K562 (cell line): Measurements from ENCODE around the gene SERHL2. TPM values are rescaled to one million over a fixed set of nuclear protein-coding genes. Genes with fewer than 3 reads are reported as not detected.
A peak's percentile ranks its signal among the peaks of the same experiment; 100 is the strongest.

Experiments used
- ATF1 ChIP-seq, 2 experiments: fragments of 450-650 bp in 1 of 2; IDR thresholded peaks; 2 replicates each; pipeline ENCODE4 v1.6.1; 2016; ENCODE audit warnings: missing compliant biosample characterization in 1 of 2, missing genetic modification characterization in 1 of 2
- BDP1 ChIP-seq: IDR thresholded peaks from 3 replicates; pipeline ENCODE4 v1.6.1; 2011; ENCODE audit not compliant: insufficient read length, insufficient read depth
- HNRNPLL ChIP-seq: fragments of 200-400 bp; formaldehyde crosslinking; IDR thresholded peaks from 2 replicates; pipeline ENCODE4 v1.6.1; 2017; ENCODE audit warnings: low read length, low read depth, mild to moderate bottlenecking; ENCODE audit not compliant: poor library complexity, severe bottlenecking
- MAZ ChIP-seq, 2 experiments: fragments of 450-650 bp in 1 of 2; sonication (generic) in 1 of 2; formaldehyde crosslinking; IDR thresholded peaks in 1 of 2; conservative IDR thresholded peaks in 1 of 2; 2 replicates each; pipeline versions ENCODE4 v1.4.0 to v1.5.0; 2020; ENCODE audit warnings: mild to moderate bottlenecking in 1 of 2, missing genetic modification reagents in 1 of 2
- MYC ChIP-seq, 2 experiments: fragments of 250-450 bp in 1 of 2; sonication (Bioruptor Pico) in 1 of 2; IDR thresholded peaks; 2 replicates each; pipeline versions ENCODE4 v1.5.1 to v1.6.1; 2012 to 2021; ENCODE audit warnings: low read depth in 2 of 2, borderline replicate concordance in 1 of 2, improper control_type of control experiment in 1 of 2, low read length in 1 of 2, mild to moderate bottlenecking in 1 of 2, moderate library complexity in 1 of 2
- PRPF4 ChIP-seq: fragments of 200-400 bp; formaldehyde crosslinking; IDR thresholded peaks from one replicate; pipeline ENCODE4 v1.6.1; 2017; ENCODE audit warnings: low read length, low read depth, mild to moderate bottlenecking; ENCODE audit not compliant: insufficient read depth, poor library complexity, severe bottlenecking
- PTTG1 ChIP-seq: fragments of 450-650 bp; IDR thresholded peaks from 2 replicates; pipeline ENCODE4 v1.6.1; 2016; ENCODE audit warnings: low read depth, mild to moderate bottlenecking, missing genetic modification characterization, missing compliant biosample characterization
- SMC3 ChIP-seq: conservative IDR thresholded peaks from 2 replicates; pipeline ENCODE4 v1.6.1; 2011; ENCODE audit warnings: low read depth, low read length, improper control_type of control experiment; ENCODE audit not compliant: insufficient read depth
- STAG1 ChIP-seq: sonication (generic); formaldehyde crosslinking; IDR thresholded peaks from 2 replicates; pipeline ENCODE4 v1.5.0; 2020; ENCODE audit warnings: missing genetic modification reagents, borderline replicate concordance
- ZBTB17 ChIP-seq: fragments of 450-650 bp; formaldehyde crosslinking; IDR thresholded peaks from 2 replicates; pipeline ENCODE4 v1.4.0; 2020; ENCODE audit warnings: mild to moderate bottlenecking
- ZNF57 ChIP-seq: fragments of 450-650 bp; formaldehyde crosslinking; IDR thresholded peaks from 2 replicates; pipeline ENCODE4 v1.4.0; 2020; ENCODE audit warnings: mild to moderate bottlenecking, moderate library complexity
- ZNF79 ChIP-seq: fragments of 250-450 bp; sonication (Bioruptor Pico); IDR thresholded peaks from 2 replicates; pipeline ENCODE4 v1.4.0; 2020; ENCODE audit warnings: low read depth, mild to moderate bottlenecking, moderate library complexity
- polyA plus RNA-seq, 8 experiments: library from polyadenylated mRNA; depleted of rRNA in 4 of 8; stranded (reverse) in 5 of 8; unstranded in 3 of 8; fragments of >200 nt; fragmentation: Nextera tagmentation in 2 of 8; fragmentation: Illumina TruSeq in 1 of 8; extraction: Ambion mirVana in 2 of 8; extraction: Trizol in 1 of 8; gene quantifications; 2 replicates each; pipeline versions ENCODE4 v1.2.1 to v1.2.3, GENCODE V29; 2011 to 2014; ENCODE audit warnings: inconsistent platforms in 1 of 8, missing spikeins in 1 of 8
- total RNA-seq, 7 experiments: library from RNA; depleted of rRNA in 6 of 7; stranded (reverse); fragments of >200 nt in 6 of 7; fragmentation: Illumina TruSeq in 2 of 7; extraction: Trizol in 2 of 7; gene quantifications; 2 replicates each; pipeline versions ENCODE4 v1.2.1 to v1.2.3, GENCODE V29; 2011 to 2021; ENCODE audit warnings: low replicate concordance in 1 of 7
- TF ChIP-seq, protein P1 (sequence below): fragments of 250-450 bp; sonication (Bioruptor Pico); IDR thresholded peaks from 2 replicates; pipeline ENCODE4 v1.5.0; 2022; ENCODE audit warnings: mild to moderate bottlenecking
- TF ChIP-seq, protein P2 (sequence below): fragments of 450-650 bp; IDR thresholded peaks from one replicate; pipeline ENCODE4 v1.6.1; 2018; ENCODE audit warnings: mild to moderate bottlenecking, moderate library complexity; ENCODE audit not compliant: partially characterized antibody
- TF ChIP-seq, protein P3 (sequence below): fragments of 250-450 bp; sonication (Bioruptor Pico); IDR thresholded peaks from 2 replicates; pipeline ENCODE4 v1.9.0; 2021; ENCODE audit warnings: mild to moderate bottlenecking, inconsistent platforms
- TF ChIP-seq, protein P4 (sequence below): IDR thresholded peaks from 2 replicates; pipeline ENCODE4 v1.6.1; 2011; ENCODE audit warnings: borderline replicate concordance, low read depth, mild to moderate bottlenecking, moderate library complexity, low read length; ENCODE audit not compliant: insufficient read depth, poor library complexity, severe bottlenecking

SERHL2 gene
- total and polyA plus RNA-seq, 9 of the 15 experiments (the other 6 are each of a cell fraction or from before 2014, with no cell fraction given): 19.9 to 62.6 (median 25.2) TPM

DNA sequence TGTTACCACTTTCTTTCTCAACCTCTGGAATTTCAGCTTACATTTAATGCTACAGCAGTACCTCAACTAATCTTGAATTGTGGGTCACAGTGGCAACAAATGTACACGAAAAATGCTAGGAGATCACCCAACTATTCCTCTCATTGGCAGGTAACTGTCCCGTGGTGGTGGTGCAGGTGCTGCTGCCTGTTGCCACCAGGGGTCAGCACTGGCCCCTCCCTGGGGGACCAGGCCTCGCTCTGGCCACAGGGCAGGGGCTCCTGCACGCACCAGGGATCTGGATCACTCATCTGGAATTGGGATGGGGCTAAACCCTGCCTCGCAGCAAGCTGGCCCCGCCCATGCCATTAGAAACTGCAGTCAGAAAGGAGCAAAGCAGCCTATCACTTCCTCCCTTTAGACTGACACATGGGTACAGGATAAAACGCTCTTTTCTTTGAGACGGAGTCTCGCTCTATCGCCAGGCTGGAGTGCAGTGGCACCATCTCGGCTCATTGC, 67.8 kb downstream of the SERHL2 start (continued):
- TF ChIP-seq, protein P1, sequence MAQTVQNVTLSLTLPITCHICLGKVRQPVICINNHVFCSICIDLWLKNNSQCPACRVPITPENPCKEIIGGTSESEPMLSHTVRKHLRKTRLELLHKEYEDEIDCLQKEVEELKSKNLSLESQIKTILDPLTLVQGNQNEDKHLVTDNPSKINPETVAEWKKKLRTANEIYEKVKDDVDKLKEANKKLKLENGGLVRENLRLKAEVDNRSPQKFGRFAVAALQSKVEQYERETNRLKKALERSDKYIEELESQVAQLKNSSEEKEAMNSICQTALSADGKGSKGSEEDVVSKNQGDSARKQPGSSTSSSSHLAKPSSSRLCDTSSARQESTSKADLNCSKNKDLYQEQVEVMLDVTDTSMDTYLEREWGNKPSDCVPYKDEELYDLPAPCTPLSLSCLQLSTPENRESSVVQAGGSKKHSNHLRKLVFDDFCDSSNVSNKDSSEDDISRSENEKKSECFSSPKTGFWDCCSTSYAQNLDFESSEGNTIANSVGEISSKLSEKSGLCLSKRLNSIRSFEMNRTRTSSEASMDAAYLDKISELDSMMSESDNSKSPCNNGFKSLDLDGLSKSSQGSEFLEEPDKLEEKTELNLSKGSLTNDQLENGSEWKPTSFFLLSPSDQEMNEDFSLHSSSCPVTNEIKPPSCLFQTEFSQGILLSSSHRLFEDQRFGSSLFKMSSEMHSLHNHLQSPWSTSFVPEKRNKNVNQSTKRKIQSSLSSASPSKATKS (CRISPR knock-in tag): no peak
- no peak for TF ChIP-seq ZNF57 (CRISPR knock-in tag)
- TF ChIP-seq, protein P2, sequence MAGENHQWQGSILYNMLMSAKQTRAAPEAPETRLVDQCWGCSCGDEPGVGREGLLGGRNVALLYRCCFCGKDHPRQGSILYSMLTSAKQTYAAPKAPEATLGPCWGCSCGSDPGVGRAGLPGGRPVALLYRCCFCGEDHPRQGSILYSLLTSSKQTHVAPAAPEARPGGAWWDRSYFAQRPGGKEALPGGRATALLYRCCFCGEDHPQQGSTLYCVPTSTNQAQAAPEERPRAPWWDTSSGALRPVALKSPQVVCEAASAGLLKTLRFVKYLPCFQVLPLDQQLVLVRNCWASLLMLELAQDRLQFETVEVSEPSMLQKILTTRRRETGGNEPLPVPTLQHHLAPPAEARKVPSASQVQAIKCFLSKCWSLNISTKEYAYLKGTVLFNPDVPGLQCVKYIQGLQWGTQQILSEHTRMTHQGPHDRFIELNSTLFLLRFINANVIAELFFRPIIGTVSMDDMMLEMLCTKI: no peak
- TF ChIP-seq MAZ (CRISPR knock-in tag; conservative IDR thresholded peaks at IDR 0.05 in 1 of 2, IDR thresholded peaks at IDR 0.05 in 1 of 2): 0 out of 4 replicates have a peak, but pooled peaks of 1 of the 2 experiments have one; percentile 37
- TF ChIP-seq ZBTB17 (CRISPR knock-in tag): no peak
- no peak for TF ChIP-seq ATF1 (CRISPR knock-in tag; IDR thresholded peaks at IDR 0.05)
- no peak for TF ChIP-seq ATF1 (tag; IDR thresholded peaks at IDR 0.05)
- TF ChIP-seq HNRNPLL: no peak
- 0 out of 2 replicates have a peak, but pooled peaks have one; percentile 12 for TF ChIP-seq MYC (IDR thresholded peaks at IDR 0.05; ENCODE audit: low read depth, low read length)
- no peak for TF ChIP-seq MYC (CRISPR knock-in tag; IDR thresholded peaks at IDR 0.05; ENCODE audit: borderline replicate concordance, low read depth)
- TF ChIP-seq, protein P3, sequence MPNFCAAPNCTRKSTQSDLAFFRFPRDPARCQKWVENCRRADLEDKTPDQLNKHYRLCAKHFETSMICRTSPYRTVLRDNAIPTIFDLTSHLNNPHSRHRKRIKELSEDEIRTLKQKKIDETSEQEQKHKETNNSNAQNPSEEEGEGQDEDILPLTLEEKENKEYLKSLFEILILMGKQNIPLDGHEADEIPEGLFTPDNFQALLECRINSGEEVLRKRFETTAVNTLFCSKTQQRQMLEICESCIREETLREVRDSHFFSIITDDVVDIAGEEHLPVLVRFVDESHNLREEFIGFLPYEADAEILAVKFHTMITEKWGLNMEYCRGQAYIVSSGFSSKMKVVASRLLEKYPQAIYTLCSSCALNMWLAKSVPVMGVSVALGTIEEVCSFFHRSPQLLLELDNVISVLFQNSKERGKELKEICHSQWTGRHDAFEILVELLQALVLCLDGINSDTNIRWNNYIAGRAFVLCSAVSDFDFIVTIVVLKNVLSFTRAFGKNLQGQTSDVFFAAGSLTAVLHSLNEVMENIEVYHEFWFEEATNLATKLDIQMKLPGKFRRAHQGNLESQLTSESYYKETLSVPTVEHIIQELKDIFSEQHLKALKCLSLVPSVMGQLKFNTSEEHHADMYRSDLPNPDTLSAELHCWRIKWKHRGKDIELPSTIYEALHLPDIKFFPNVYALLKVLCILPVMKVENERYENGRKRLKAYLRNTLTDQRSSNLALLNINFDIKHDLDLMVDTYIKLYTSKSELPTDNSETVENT: no peak
- no peak for TF ChIP-seq ZNF79 (CRISPR knock-in tag)
- TF ChIP-seq SMC3: peak; percentile 84
- no peak for TF ChIP-seq BDP1
- peak; percentile 30; the same call in 1 of the 2 replicates for TF ChIP-seq STAG1 (CRISPR knock-in tag)
- TF ChIP-seq PTTG1: no peak
- no peak for TF ChIP-seq PRPF4
- TF ChIP-seq, protein P4, sequence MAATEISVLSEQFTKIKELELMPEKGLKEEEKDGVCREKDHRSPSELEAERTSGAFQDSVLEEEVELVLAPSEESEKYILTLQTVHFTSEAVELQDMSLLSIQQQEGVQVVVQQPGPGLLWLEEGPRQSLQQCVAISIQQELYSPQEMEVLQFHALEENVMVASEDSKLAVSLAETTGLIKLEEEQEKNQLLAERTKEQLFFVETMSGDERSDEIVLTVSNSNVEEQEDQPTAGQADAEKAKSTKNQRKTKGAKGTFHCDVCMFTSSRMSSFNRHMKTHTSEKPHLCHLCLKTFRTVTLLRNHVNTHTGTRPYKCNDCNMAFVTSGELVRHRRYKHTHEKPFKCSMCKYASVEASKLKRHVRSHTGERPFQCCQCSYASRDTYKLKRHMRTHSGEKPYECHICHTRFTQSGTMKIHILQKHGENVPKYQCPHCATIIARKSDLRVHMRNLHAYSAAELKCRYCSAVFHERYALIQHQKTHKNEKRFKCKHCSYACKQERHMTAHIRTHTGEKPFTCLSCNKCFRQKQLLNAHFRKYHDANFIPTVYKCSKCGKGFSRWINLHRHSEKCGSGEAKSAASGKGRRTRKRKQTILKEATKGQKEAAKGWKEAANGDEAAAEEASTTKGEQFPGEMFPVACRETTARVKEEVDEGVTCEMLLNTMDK: peak; percentile 5
